ENCODE results near the gene MARCHF5.

GRCh38 chr10:92274071-92274470 lies 16.9 kb upstream of the MARCHF5 start:
- TF ChIP-seq EZH2phosphoT487 (IDR thresholded peaks at IDR 0.05; ENCODE audit: low read length) (no peak), CTCF (IDR thresholded peaks at IDR 0.05; ENCODE audit: low read length) (no peak), EZH2 (optimal IDR thresholded peaks at IDR 0.05; ENCODE audit: low read depth, low read length) (no peak)
